ENCODE results near the gene KLK13.

The KLK13 gene

DNA sequence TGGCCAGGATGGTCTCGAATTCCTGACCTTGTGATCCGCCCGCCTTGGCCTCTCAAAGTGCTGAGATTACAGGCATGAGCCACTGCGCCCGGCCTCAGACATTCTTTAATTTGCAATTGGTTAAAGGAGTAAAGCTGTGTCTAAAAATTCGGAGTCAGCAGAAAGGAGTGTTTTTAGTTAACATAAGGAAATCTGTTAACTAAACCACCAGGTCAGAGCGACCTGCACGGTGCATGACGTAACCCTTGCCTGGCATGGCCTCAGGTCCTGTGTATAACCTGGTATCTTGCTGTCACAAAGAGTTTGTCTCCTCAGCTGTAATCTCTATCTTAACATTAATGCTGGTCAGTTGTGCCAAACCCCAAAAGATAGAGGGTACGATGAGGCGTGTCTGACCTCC lies 20.6 kb downstream of the KLK13 start:
- DNase-seq (ENCODE audit: low read depth) = no peak
- TF ChIP-seq, protein P1, sequence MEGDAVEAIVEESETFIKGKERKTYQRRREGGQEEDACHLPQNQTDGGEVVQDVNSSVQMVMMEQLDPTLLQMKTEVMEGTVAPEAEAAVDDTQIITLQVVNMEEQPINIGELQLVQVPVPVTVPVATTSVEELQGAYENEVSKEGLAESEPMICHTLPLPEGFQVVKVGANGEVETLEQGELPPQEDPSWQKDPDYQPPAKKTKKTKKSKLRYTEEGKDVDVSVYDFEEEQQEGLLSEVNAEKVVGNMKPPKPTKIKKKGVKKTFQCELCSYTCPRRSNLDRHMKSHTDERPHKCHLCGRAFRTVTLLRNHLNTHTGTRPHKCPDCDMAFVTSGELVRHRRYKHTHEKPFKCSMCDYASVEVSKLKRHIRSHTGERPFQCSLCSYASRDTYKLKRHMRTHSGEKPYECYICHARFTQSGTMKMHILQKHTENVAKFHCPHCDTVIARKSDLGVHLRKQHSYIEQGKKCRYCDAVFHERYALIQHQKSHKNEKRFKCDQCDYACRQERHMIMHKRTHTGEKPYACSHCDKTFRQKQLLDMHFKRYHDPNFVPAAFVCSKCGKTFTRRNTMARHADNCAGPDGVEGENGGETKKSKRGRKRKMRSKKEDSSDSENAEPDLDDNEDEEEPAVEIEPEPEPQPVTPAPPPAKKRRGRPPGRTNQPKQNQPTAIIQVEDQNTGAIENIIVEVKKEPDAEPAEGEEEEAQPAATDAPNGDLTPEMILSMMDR (conservative IDR thresholded peaks at IDR 0.05; ENCODE audit: low read depth, low read length) = no peak
- H3K4me3 ChIP-seq (ENCODE audit: low read depth, low read length) = no peak overlapping the region

GRCh38 chr19:51043497-51043896 lies 21.4 kb downstream of the KLK13 start:
- TF ChIP-seq, protein P1 (conservative IDR thresholded peaks at IDR 0.05; ENCODE audit: low read depth, low read length) = no peak
- no peak for DNase-seq (ENCODE audit: low read depth)
- no peak overlapping the region for H3K4me3 ChIP-seq (ENCODE audit: low read depth, low read length)

GRCh38 chr19:51040151-51040550 lies 24.7 kb downstream of the KLK13 start:
- H3K4me3 ChIP-seq (ENCODE audit: low read depth, low read length) = no peak overlapping the region
- no peak for DNase-seq (ENCODE audit: low read depth)
- TF ChIP-seq, protein P1 (conservative IDR thresholded peaks at IDR 0.05; ENCODE audit: low read depth, low read length) = no peak

DNA sequence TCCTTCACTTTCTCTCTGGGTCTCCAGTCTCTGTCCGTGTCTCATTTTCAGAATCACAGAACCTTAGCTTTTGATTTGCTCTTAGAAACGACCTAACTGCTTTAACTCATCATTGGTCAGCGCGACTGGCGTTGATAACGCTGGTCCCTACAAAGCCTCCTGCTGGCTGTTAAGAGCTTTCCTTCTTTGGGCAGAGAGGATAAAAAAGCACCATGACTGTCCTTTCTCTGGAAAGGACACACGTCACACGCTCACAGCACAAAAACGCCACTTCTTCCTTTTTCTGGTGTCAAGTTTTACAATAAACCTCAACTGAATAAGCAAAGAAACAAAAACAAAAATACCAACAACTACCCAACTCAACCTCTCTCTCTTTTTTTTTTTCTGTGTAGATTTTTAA lies 28.4 kb downstream of the KLK13 start:
- TF ChIP-seq, protein P1 (conservative IDR thresholded peaks at IDR 0.05; ENCODE audit: low read depth, low read length) = no peak
- H3K4me3 ChIP-seq (ENCODE audit: low read depth, low read length) = no peak overlapping the region
- DNase-seq (ENCODE audit: low read depth) = no peak

GRCh38 chr19:51034704-51035103 lies 30.2 kb downstream of the KLK13 start, which contains the start of gene KLK12:
Gene KLK12, minus strand, starts transcription at chr19:51035002. Its CDS starts 381 bp downstream, at chr19:51034621.
- TF ChIP-seq, protein P1 (conservative IDR thresholded peaks at IDR 0.05; ENCODE audit: low read depth, low read length) = no peak
- H3K4me3 ChIP-seq (ENCODE audit: low read depth, low read length) = no peak within 1 kb of the TSS
- no peak for DNase-seq (ENCODE audit: low read depth)

DNA sequence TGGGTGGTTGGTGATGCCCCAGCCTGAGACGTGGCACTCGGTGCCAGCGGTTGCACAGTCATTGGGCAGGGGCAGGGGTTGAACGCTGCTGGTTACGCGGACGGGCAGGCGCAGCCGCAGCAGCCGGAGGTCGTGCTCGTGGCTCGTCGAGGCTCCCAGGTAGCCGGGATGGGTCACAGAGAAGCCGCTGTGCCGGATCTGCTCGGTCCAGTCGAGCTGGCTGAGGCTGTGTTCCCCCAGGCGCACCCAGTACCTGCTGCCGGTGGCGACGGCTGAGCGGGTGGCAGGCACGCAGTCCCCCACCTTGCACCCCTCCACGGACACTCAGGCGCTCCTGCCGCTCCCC lies 33.0 kb downstream of the KLK13 start:
- no peak overlapping the region for H3K4me3 ChIP-seq (ENCODE audit: low read depth, low read length)
- no peak for DNase-seq (ENCODE audit: low read depth)
- TF ChIP-seq, protein P1 (conservative IDR thresholded peaks at IDR 0.05; ENCODE audit: low read depth, low read length) = no peak

GRCh38 chr19:51031220-51031879 lies 33.5 kb downstream of the KLK13 start:
- no peak overlapping the region for H3K4me3 ChIP-seq (ENCODE audit: low read depth, low read length)
- DNase-seq (ENCODE audit: low read depth) = no peak
- TF ChIP-seq, protein P1 (conservative IDR thresholded peaks at IDR 0.05; ENCODE audit: low read depth, low read length) = no peak

Measured in choroid plexus epithelial cell (primary cell).